Bronchial epithelial cell (primary cell): ENCODE measurements around the gene CBY1. TPM values are rescaled to one million over a fixed set of nuclear protein-coding genes. Genes with fewer than 3 reads are reported as not detected.

ENCODE experiments used
- DNase-seq: peaks from one replicate; pipeline ENCODE4 v3.0.0-alpha.2; 2010; ENCODE audit warnings: low read depth
- FAIRE-seq: peaks from 2 replicates; lab custom pipeline; 2011; peaks lifted over from hg19 to GRCh38; lab: Jason Lieb, UNC
- H3K27me3 ChIP-seq: 2 replicates; pipeline ENCODE4 v1.5.1; 2011; ENCODE audit warnings: low read length; ENCODE audit not compliant: control insufficient read depth, insufficient read depth
- H3K36me3 ChIP-seq: 2 replicates; pipeline ENCODE4 v1.5.1; 2011; ENCODE audit warnings: low read length; ENCODE audit not compliant: control insufficient read depth, insufficient read depth
- H3K4me3 ChIP-seq: 2 replicates; pipeline ENCODE4 v1.5.1; 2011; ENCODE audit warnings: mild to moderate bottlenecking, low read depth, low read length, control low read depth
- total RNA-seq: library from RNA; depleted of rRNA; stranded (reverse); fragments of >200 nt; gene quantifications from 2 replicates; pipeline ENCODE4 v1.2.1, GENCODE V29; 2014
- TF ChIP-seq, protein P1 (sequence below): IDR thresholded peaks from 2 replicates; pipeline ENCODE4 v1.5.1; 2011; ENCODE audit warnings: mild to moderate bottlenecking, moderate library complexity, low read length, control low read depth, inconsistent platforms; ENCODE audit not compliant: insufficient read depth, severe bottlenecking

CBY1 gene
- 16.1 and 22.0 TPM in 2 replicates for total RNA-seq

- FAIRE-seq, result no peak
- no peaks in the 10 kb centered on the region for H3K36me3 ChIP-seq
- TF ChIP-seq, protein P1, sequence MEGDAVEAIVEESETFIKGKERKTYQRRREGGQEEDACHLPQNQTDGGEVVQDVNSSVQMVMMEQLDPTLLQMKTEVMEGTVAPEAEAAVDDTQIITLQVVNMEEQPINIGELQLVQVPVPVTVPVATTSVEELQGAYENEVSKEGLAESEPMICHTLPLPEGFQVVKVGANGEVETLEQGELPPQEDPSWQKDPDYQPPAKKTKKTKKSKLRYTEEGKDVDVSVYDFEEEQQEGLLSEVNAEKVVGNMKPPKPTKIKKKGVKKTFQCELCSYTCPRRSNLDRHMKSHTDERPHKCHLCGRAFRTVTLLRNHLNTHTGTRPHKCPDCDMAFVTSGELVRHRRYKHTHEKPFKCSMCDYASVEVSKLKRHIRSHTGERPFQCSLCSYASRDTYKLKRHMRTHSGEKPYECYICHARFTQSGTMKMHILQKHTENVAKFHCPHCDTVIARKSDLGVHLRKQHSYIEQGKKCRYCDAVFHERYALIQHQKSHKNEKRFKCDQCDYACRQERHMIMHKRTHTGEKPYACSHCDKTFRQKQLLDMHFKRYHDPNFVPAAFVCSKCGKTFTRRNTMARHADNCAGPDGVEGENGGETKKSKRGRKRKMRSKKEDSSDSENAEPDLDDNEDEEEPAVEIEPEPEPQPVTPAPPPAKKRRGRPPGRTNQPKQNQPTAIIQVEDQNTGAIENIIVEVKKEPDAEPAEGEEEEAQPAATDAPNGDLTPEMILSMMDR, result no peak
- peak within 1 kb of the TSS; percentile 90 for H3K4me3 ChIP-seq
- DNase-seq, result peak; percentile 72
- H3K27me3 ChIP-seq, result no peaks in the 10 kb centered on the region
Measured at GRCh38 chr22:38656256-38657044, at the start of gene CBY1, which contains the start of gene FAM227A. Gene CBY1, plus strand, starts transcription at chr22:38656638. Its CDS starts 11,417 bp downstream, at chr22:38668055. Gene FAM227A, minus strand, starts transcription at chr22:38656392. Its CDS starts 6,224 bp downstream, at chr22:38650168.

- H3K36me3 ChIP-seq, result no peaks in the 10 kb centered on the region
- DNase-seq (no peak), FAIRE-seq (no peak)
- H3K27me3 ChIP-seq, result no peaks in the 10 kb centered on the region
- TF ChIP-seq, protein P1, result no peak
- no peak overlapping the region for H3K4me3 ChIP-seq
Measured at GRCh38 chr22:38607680-38608079, 48.8 kb upstream of the CBY1 start.

DNA sequence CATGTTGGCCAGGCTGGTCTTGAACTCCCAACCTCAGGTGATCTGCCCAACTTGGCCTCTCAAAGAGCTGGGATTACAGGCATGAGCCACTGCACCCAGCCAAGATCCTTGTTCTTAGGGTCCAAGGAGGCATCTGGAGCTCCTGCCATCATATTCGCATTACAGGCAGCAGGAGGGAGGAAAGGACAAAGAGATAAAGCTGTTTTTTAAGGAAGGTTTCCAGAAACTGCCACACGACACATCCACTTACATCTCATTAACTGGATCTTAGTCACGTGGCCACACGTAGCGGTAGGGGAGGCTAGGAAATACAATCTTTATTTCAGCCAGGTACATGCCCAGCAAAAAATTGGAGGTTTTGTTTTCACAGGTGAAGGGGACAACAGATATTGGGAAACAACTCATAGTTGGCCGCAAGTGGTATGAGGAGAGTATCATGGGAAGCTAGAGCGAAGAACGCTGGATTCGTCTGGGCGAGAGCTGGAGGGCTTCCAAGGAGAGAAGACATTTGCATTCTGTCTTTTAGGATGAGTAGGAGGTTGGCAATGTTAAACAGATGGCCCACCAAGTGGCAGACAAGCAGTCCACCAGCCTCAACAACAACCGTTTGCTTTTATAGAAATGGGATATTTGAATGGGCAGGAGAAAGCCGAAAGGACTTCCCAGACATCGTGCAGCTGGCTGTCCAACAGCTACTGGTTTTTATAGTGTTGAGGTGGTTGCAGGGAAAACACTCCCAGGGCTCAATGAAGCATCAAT is 47.3 kb upstream of the CBY1 start:
- H3K36me3 ChIP-seq, result no peaks in the 10 kb centered on the region
- H3K4me3 ChIP-seq, result no peak overlapping the region
- DNase-seq (no peak), FAIRE-seq (no peak)
- TF ChIP-seq, protein P1, result no peak
- H3K27me3 ChIP-seq, result no peaks in the 10 kb centered on the region

GRCh38 chr22:38610234-38610633 is 46.2 kb upstream of the CBY1 start:
- no peak for DNase-seq
- Histone ChIP-seq H3K27me3 (no peaks in the 10 kb centered on the region), H3K4me3 (no peak overlapping the region), H3K36me3 (no peaks in the 10 kb centered on the region)
- TF ChIP-seq, protein P1, result no peak
- no peak for FAIRE-seq

DNA sequence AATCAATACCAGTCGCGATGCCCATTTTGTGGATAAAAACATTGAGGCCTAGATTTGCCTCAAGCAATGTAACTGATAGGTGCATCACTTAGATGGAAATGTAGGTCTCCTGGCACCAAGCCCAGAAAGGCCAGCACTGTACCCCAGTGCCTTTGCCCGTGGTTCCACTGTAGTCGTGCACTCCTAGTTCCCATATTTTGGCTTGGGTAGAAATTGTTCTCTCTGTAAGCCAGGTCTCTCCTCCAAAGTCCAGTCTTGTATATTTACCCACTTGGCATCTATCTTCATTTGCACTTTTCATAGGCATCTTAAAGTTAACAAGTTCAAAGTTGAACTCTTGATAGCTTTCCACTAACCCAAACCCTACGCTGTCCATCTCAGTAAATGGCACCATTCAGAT is 44.9 kb upstream of the CBY1 start:
- TF ChIP-seq, protein P1, result no peak
- FAIRE-seq (no peak), DNase-seq (no peak)
- H3K4me3 ChIP-seq, result no peak overlapping the region
- no peaks in the 10 kb centered on the region for H3K27me3 ChIP-seq
- no peaks in the 10 kb centered on the region for H3K36me3 ChIP-seq
